ENCODE results near the gene PNMA1. TPM values are rescaled to one million over a fixed set of nuclear protein-coding genes. Genes with fewer than 3 reads are reported as not detected.
A peak's percentile ranks its signal among the peaks of the same experiment; 100 is the strongest.

Gene PNMA1
- total RNA-seq, 1 donor from 2014 or later = 25.9 TPM

- H3K27ac Mint-ChIP-seq = peak overlapping the region; percentile 96
- H3K4me1 Mint-ChIP-seq = peaks cover 53% of the 10 kb centered on the region
- peaks cover 32% of the 10 kb centered on the region for H3F3A ChIP-seq (ENCODE audit: low read depth)
- DNase-seq (ENCODE audit: low spot score) = peak; percentile 81
- H3K27ac ChIP-seq = peak overlapping the region; percentile 51
- H3K4me3 Mint-ChIP-seq = peak overlapping the region; percentile 80
- peak overlapping the region; percentile 95 for H3K4me3 ChIP-seq
- peak overlapping the region; percentile 98 for H2AFZ ChIP-seq (replicated peaks)
- H3K79me2 ChIP-seq (ENCODE audit: low read depth) = peaks cover 29% of the 10 kb centered on the region
- H3K27me3 ChIP-seq = peaks cover 11% of the 10 kb centered on the region
- H3K4me1 ChIP-seq = peaks cover 44% of the 10 kb centered on the region
- H3K36me3 ChIP-seq = no peaks in the 10 kb centered on the region
- H3K4me2 ChIP-seq = peak overlapping the region; percentile 100
- peaks cover 14% of the 10 kb centered on the region for H3K36me3 Mint-ChIP-seq
- H3K9ac ChIP-seq = peak overlapping the region; percentile 81
- no peaks in the 10 kb centered on the region for H3K9me3 Mint-ChIP-seq
- peaks cover 35% of the 10 kb centered on the region for H4K20me1 ChIP-seq (ENCODE audit: low read depth)
- peaks cover 10% of the 10 kb centered on the region for H3K27me3 Mint-ChIP-seq (ENCODE audit: insufficient read depth, low read depth)
- no peaks in the 10 kb centered on the region for H3K9me3 ChIP-seq (ENCODE audit: low read depth)
- TF ChIP-seq EZH2phosphoT487 (IDR thresholded peaks at IDR 0.05) (no peak), CTCF (IDR thresholded peaks at IDR 0.05) (no peak), EZH2 (IDR thresholded peaks at IDR 0.05) (no peak)
Measured at GRCh38 chr14:73717711-73718417, 3.7 kb upstream of the PNMA1 start.

- H3K27ac Mint-ChIP-seq = no peak overlapping the region
- H3K4me1 ChIP-seq = peaks cover 45% of the 10 kb centered on the region
- TF ChIP-seq CTCF (IDR thresholded peaks at IDR 0.05) (no peak), EZH2phosphoT487 (IDR thresholded peaks at IDR 0.05) (no peak), EZH2 (IDR thresholded peaks at IDR 0.05) (no peak)
Measured at GRCh38 chr14:73717266-73717665, 3.1 kb upstream of the PNMA1 start.

GRCh38 chr14:73715707-73716106 is 1.5 kb upstream of the PNMA1 start:
- DNase-seq (ENCODE audit: low spot score) = no peak
- Histone ChIP-seq H3F3A (ENCODE audit: low read depth) (peaks cover 32% of the 10 kb centered on the region), H3K27me3 (peaks cover 11% of the 10 kb centered on the region), H3K4me2 (no peak overlapping the region), H4K20me1 (ENCODE audit: low read depth) (peaks cover 56% of the 10 kb centered on the region), H3K27ac (no peak overlapping the region), H3K4me3 (no peak overlapping the region), H3K36me3 (no peaks in the 10 kb centered on the region), H3K4me1 (peaks cover 47% of the 10 kb centered on the region), H2AFZ (replicated peaks) (no peak overlapping the region), H3K9me3 (ENCODE audit: low read depth) (no peaks in the 10 kb centered on the region), H3K9ac (no peak overlapping the region), H3K79me2 (ENCODE audit: low read depth) (peaks cover 50% of the 10 kb centered on the region)
- Mint-ChIP-seq H3K27ac (peak overlapping the region; percentile 43), H3K9me3 (no peaks in the 10 kb centered on the region), H3K27me3 (ENCODE audit: insufficient read depth, low read depth) (peaks cover 12% of the 10 kb centered on the region), H3K4me1 (peaks cover 57% of the 10 kb centered on the region), H3K36me3 (peaks cover 6% of the 10 kb centered on the region), H3K4me3 (peak overlapping the region; percentile 30)
- TF ChIP-seq EZH2phosphoT487 (IDR thresholded peaks at IDR 0.05) (no peak), EZH2 (IDR thresholded peaks at IDR 0.05) (no peak), CTCF (IDR thresholded peaks at IDR 0.05) (no peak)

More at GRCh38 chr14:73717266-73717665, 3.1 kb upstream of the PNMA1 start:
- Mint-ChIP-seq H3K9me3 (no peaks in the 10 kb centered on the region), H3K36me3 (peaks cover 12% of the 10 kb centered on the region), H3K4me1 (peaks cover 58% of the 10 kb centered on the region), H3K4me3 (peak overlapping the region; percentile 80), H3K27me3 (ENCODE audit: insufficient read depth, low read depth) (peaks cover 12% of the 10 kb centered on the region)
- peak overlapping the region; percentile 95 for H3K4me3 ChIP-seq
- no peak overlapping the region for H3K9ac ChIP-seq
- no peaks in the 10 kb centered on the region for H3K36me3 ChIP-seq
- H3K27me3 ChIP-seq = peaks cover 11% of the 10 kb centered on the region
- H2AFZ ChIP-seq (replicated peaks) = no peak overlapping the region
- H3F3A ChIP-seq (ENCODE audit: low read depth) = peaks cover 32% of the 10 kb centered on the region
- H3K27ac ChIP-seq = no peak overlapping the region
- H3K4me2 ChIP-seq = peak overlapping the region; percentile 100
- no peaks in the 10 kb centered on the region for H3K9me3 ChIP-seq (ENCODE audit: low read depth)
- H3K79me2 ChIP-seq (ENCODE audit: low read depth) = peaks cover 35% of the 10 kb centered on the region
- peaks cover 41% of the 10 kb centered on the region for H4K20me1 ChIP-seq (ENCODE audit: low read depth)
- DNase-seq (ENCODE audit: low spot score) = no peak

Measured in neural progenitor cell (in vitro differentiated cells).